Panc1 (cell line): ENCODE results near the gene PICALM. TPM values are rescaled to one million over a fixed set of nuclear protein-coding genes. Genes with fewer than 3 reads are reported as not detected.

Source experiments
- ATAC-seq: fragments of 200-7000 bp; cut with Tn5 transposase; 2 replicates; pipeline ENCODE4 v1.9.1; 2020; ENCODE audit warnings: mild to moderate bottlenecking, moderate library complexity
- BruUV-seq: library from RNA; stranded (reverse); fragments of 400-500 nt; replicated peaks from 2 replicates; lab custom pipeline; 2021; lab: Mats Ljungman, UMichigan
- CTCF ChIA-PET: fragments of 300-600 bp; sonication (Branson Sonifier 250); formaldehyde crosslinking; loops from one replicate; lab custom pipeline; 2022; ENCODE audit warnings: antibody characterized with exemption; lab: Charles Lee
- POLR2A ChIA-PET: fragments of 300-600 bp; sonication (Branson Sonifier 250); formaldehyde crosslinking; loops from one replicate; lab custom pipeline; 2022; ENCODE audit warnings: antibody characterized with exemption; lab: Charles Lee
- DNase-seq: peaks from one replicate; pipeline ENCODE4 v3.0.0-alpha.2; 2010; ENCODE audit warnings: low read depth, low spot score
- H3K27ac ChIP-seq: 2 replicates; pipeline ENCODE4 v1.5.1; 2011; ENCODE audit warnings: mild to moderate bottlenecking, low read length, inconsistent platforms
- H3K27me3 ChIP-seq: fragments of 200-500 bp; sonication (Bioruptor generic); 2 replicates; pipeline ENCODE4 v1.6.0; 2014; ENCODE audit warnings: low read length, inconsistent platforms; ENCODE audit not compliant: control insufficient read depth, insufficient read depth
- H3K36me3 ChIP-seq: fragments of 200-500 bp; sonication (Bioruptor generic); 2 replicates; pipeline ENCODE4 v1.5.1; 2014; ENCODE audit warnings: inconsistent platforms, mild to moderate bottlenecking, low read length, moderate library complexity; ENCODE audit not compliant: control insufficient read depth, insufficient read depth
- H3K4me1 ChIP-seq: 2 replicates; pipeline ENCODE4 v1.5.1; 2011; ENCODE audit warnings: inconsistent platforms, mild to moderate bottlenecking, low read length, moderate library complexity; ENCODE audit not compliant: control insufficient read depth, insufficient read depth
- H3K4me3 ChIP-seq, 2 experiments: 2 replicates each; pipeline ENCODE4 v1.5.1; 2011 to 2012; ENCODE audit warnings: low read depth in 2 of 2, low read length in 2 of 2, mild to moderate bottlenecking in 2 of 2, inconsistent platforms in 1 of 2, moderate library complexity in 1 of 2
- H3K9me3 ChIP-seq: fragments of 200-500 bp; sonication (Bioruptor generic); 2 replicates; pipeline ENCODE4 v1.5.1; 2014; ENCODE audit warnings: low read depth, mild to moderate bottlenecking, inconsistent platforms, low read length, moderate library complexity; ENCODE audit not compliant: control insufficient read depth, insufficient read depth
- CTCF ChIP-seq: fragments of 450-650 bp; IDR thresholded peaks from 2 replicates; pipeline ENCODE4 v1.5.1; 2017; ENCODE audit warnings: mild to moderate bottlenecking
- POLR2AphosphoS5 ChIP-seq: IDR thresholded peaks from 2 replicates; pipeline ENCODE4 v1.6.1; 2012; ENCODE audit warnings: mild to moderate bottlenecking, low read depth, low read length, moderate library complexity
- REST ChIP-seq, 2 experiments: IDR thresholded peaks; 2 replicates each; pipeline ENCODE4 v1.6.1; 2011 to 2012; ENCODE audit warnings: low read depth in 2 of 2, control low read depth in 1 of 2, low read length in 1 of 2, mild to moderate bottlenecking in 1 of 2, moderate library complexity in 1 of 2; ENCODE audit not compliant: insufficient read depth in 1 of 2
- SIN3A ChIP-seq: IDR thresholded peaks from 2 replicates; pipeline ENCODE4 v1.6.1; 2012; ENCODE audit warnings: low read depth, mild to moderate bottlenecking, low read length, moderate library complexity, borderline replicate concordance; ENCODE audit not compliant: insufficient read depth
- TCF7L2 ChIP-seq: IDR thresholded peaks from 2 replicates; pipeline ENCODE4 v1.6.1; 2011; ENCODE audit warnings: mild to moderate bottlenecking, low read depth, low read length, inconsistent platforms
- in situ Hi-C: cut with HindIII; loops from 2 replicates; pipeline ENCODE4 v1.10.0; 2016; ENCODE audit warnings: low sequenced_read_pairs, low pct_unique_long_range_greater_than_20kb
- intact Hi-C: fragments of 100-400 bp; cut with micrococcal nuclease; formaldehyde crosslinking; loops from one replicate; pipeline ENCODE4 v1.10.0; 2022; ENCODE audit not compliant: unreplicated experiment
- total RNA-seq: library from RNA; stranded (reverse); gene quantifications from one replicate; pipeline ENCODE4 v1.2.1, GENCODE V29; 2021; ENCODE audit not compliant: unreplicated experiment

The PICALM gene
- total RNA-seq, 1 experiment from 2014 or later, result 153 TPM

GRCh38 chr11:86040919-86041850 lies 27.7 kb downstream of the PICALM start:
- BruUV-seq, result no TSS peak
- Histone ChIP-seq H3K9me3 (no peaks in the 10 kb centered on the region), H3K4me1 (peaks cover 41% of the 10 kb centered on the region), H3K4me3 (no peak overlapping the region), H3K27ac (peak overlapping the region; percentile 67; the same call in 1 of the 2 replicates), H3K36me3 (no peaks in the 10 kb centered on the region), H3K27me3 (no peaks in the 10 kb centered on the region)
- TF ChIP-seq CTCF (no peak), REST (IDR thresholded peaks at IDR 0.05; ENCODE audit: insufficient read depth in 1 of 2, low read depth in 2 of 2, low read length in 1 of 2) (no peak), POLR2AphosphoS5 (no peak), SIN3A (no peak), TCF7L2 (no peak)
- ATAC-seq (no peak), DNase-seq (no peak)
- CTCF ChIA-PET, result interaction anchor here (0.5 to 2.2 kb wide), 4 partner anchors 26 to 177 kb away, joined by 3 to 13 read pairs (median 4); no protein-coding TSS in a partner anchor
- POLR2A ChIA-PET, result no interaction called here
- in situ Hi-C loops (no loop called here), intact Hi-C loops (no loop called here)

- DNase-seq (no peak), ATAC-seq (no peak)
- ChIA-PET POLR2A (no interaction called here), CTCF (no interaction called here)
- no TSS peak for BruUV-seq
- H3K4me1 ChIP-seq, result peaks cover 47% of the 10 kb centered on the region
- in situ Hi-C loops (no loop called here), intact Hi-C loops (no loop called here)
- no peak overlapping the region for H3K4me3 ChIP-seq
- no peaks in the 10 kb centered on the region for H3K9me3 ChIP-seq
- TF ChIP-seq TCF7L2, result no peak
- no peak for TF ChIP-seq SIN3A
- TF ChIP-seq CTCF, result no peak
- H3K36me3 ChIP-seq, result no peaks in the 10 kb centered on the region
- H3K27me3 ChIP-seq, result no peaks in the 10 kb centered on the region
- H3K27ac ChIP-seq, result no peak overlapping the region
Measured at GRCh38 chr11:86039094-86039493, 29.8 kb downstream of the PICALM start.
